SU-DHL-6 (cell line): ENCODE results near the gene NPDC1.

Source experiments
- H2AFZ ChIP-seq: fragments of 200-600 bp; sonication (generic); 2 replicates; pipeline ENCODE4 v1.6.1; 2014; ENCODE audit warnings: low read depth, mild to moderate bottlenecking, moderate library complexity, mixed read lengths, antibody characterized with exemption, low read length; ENCODE audit not compliant: severe bottlenecking
- H3F3A ChIP-seq: fragments of 200-600 bp; shearing (Covaris generic); 2 replicates; pipeline ENCODE4 v1.6.0; 2016; ENCODE audit warnings: antibody characterized with exemption, mild to moderate bottlenecking; ENCODE audit not compliant: insufficient read depth
- H3K27ac ChIP-seq: fragments of 200-600 bp; sonication (generic); 2 replicates; pipeline ENCODE4 v1.5.1; 2016; ENCODE audit warnings: low read depth, mild to moderate bottlenecking, low read length, moderate library complexity, mixed read lengths
- H3K27me3 ChIP-seq: fragments of 200-600 bp; sonication (generic), shearing (Covaris generic); 2 replicates; pipeline ENCODE4 v1.6.0; 2014; ENCODE audit warnings: mild to moderate bottlenecking, low read length
- H3K36me3 ChIP-seq: fragments of 200-600 bp; sonication (generic); 2 replicates; pipeline ENCODE4 v1.6.1; 2014; ENCODE audit warnings: mild to moderate bottlenecking, low read length, mixed read lengths
- H3K4me2 ChIP-seq: fragments of 300-600, 200-600 bp; shearing (Covaris generic), sonication (generic); 2 replicates; pipeline ENCODE4 v1.6.0; 2014; ENCODE audit warnings: low read length, low read depth, mild to moderate bottlenecking; ENCODE audit not compliant: poor library complexity, severe bottlenecking
- H3K4me3 ChIP-seq: fragments of 200-600 bp; sonication (generic); 2 replicates; pipeline ENCODE4 v1.5.1; 2014; ENCODE audit warnings: antibody characterized with exemption, low read length, mild to moderate bottlenecking, mixed read lengths; ENCODE audit not compliant: insufficient read depth, poor library complexity, severe bottlenecking
- H3K79me2 ChIP-seq: fragments of 200-600 bp; sonication (generic); 2 replicates; pipeline ENCODE4 v1.6.1; 2014; ENCODE audit warnings: mild to moderate bottlenecking, low read length, moderate library complexity; ENCODE audit not compliant: insufficient read depth
- H3K9ac ChIP-seq: fragments of 200-600 bp; sonication (generic); 2 replicates; pipeline ENCODE4 v1.7.0; 2014; ENCODE audit warnings: mild to moderate bottlenecking, low read length
- H3K9me2 ChIP-seq: fragments of 200-600 bp; sonication (generic); replicated peaks from 2 replicates; pipeline ENCODE4 v1.6.1; 2014; ENCODE audit warnings: low read length; ENCODE audit not compliant: insufficient read depth
- H3K9me3 ChIP-seq: fragments of 200-600 bp; sonication (generic); 2 replicates; pipeline ENCODE4 v1.6.1; 2014; ENCODE audit warnings: low read length, mixed read lengths; ENCODE audit not compliant: insufficient read depth
- H4K20me1 ChIP-seq: fragments of 200-600 bp; sonication (generic); 2 replicates; pipeline ENCODE4 v1.6.1; 2014; ENCODE audit warnings: low read depth, mild to moderate bottlenecking, antibody characterized with exemption, low read length, moderate library complexity, mixed read lengths
- EZH2phosphoT487 ChIP-seq: fragments of 200-600 bp; sonication (generic), shearing (Covaris generic); conservative IDR thresholded peaks from 2 replicates; pipeline ENCODE4 v1.6.1; 2018; ENCODE audit warnings: mild to moderate bottlenecking, antibody characterized with exemption, low read length, moderate library complexity, mixed read lengths
- TF ChIP-seq, protein P1 (sequence below): fragments of 200-600 bp; sonication (generic); IDR thresholded peaks from one replicate; pipeline ENCODE4 v1.5.1; 2017; ENCODE audit warnings: antibody characterized with exemption, mild to moderate bottlenecking, low read length, moderate library complexity; ENCODE audit not compliant: insufficient read depth, poor library complexity, severe bottlenecking

The NPDC1 gene

GRCh38 chr9:136992819-136993369 lies 53.1 kb downstream of the NPDC1 start:
- no peak for TF ChIP-seq EZH2phosphoT487
- TF ChIP-seq, protein P1, sequence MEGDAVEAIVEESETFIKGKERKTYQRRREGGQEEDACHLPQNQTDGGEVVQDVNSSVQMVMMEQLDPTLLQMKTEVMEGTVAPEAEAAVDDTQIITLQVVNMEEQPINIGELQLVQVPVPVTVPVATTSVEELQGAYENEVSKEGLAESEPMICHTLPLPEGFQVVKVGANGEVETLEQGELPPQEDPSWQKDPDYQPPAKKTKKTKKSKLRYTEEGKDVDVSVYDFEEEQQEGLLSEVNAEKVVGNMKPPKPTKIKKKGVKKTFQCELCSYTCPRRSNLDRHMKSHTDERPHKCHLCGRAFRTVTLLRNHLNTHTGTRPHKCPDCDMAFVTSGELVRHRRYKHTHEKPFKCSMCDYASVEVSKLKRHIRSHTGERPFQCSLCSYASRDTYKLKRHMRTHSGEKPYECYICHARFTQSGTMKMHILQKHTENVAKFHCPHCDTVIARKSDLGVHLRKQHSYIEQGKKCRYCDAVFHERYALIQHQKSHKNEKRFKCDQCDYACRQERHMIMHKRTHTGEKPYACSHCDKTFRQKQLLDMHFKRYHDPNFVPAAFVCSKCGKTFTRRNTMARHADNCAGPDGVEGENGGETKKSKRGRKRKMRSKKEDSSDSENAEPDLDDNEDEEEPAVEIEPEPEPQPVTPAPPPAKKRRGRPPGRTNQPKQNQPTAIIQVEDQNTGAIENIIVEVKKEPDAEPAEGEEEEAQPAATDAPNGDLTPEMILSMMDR, result no peak
- no peaks in the 10 kb centered on the region for H3K79me2 ChIP-seq
- no peaks in the 10 kb centered on the region for H3K9me2 ChIP-seq
- peak overlapping the region; percentile 86 for H2AFZ ChIP-seq
- H3K4me3 ChIP-seq, result peak overlapping the region; percentile 66
- H3K27ac ChIP-seq, result peak overlapping the region; percentile 60
- H3K9me3 ChIP-seq, result no peaks in the 10 kb centered on the region
- H3K36me3 ChIP-seq, result no peaks in the 10 kb centered on the region
- no peaks in the 10 kb centered on the region for H3F3A ChIP-seq
- H4K20me1 ChIP-seq, result no peaks in the 10 kb centered on the region
- peak overlapping the region; percentile 89 for H3K9ac ChIP-seq
- peak overlapping the region; percentile 88 for H3K4me2 ChIP-seq
- H3K27me3 ChIP-seq, result no peaks in the 10 kb centered on the region

DNA sequence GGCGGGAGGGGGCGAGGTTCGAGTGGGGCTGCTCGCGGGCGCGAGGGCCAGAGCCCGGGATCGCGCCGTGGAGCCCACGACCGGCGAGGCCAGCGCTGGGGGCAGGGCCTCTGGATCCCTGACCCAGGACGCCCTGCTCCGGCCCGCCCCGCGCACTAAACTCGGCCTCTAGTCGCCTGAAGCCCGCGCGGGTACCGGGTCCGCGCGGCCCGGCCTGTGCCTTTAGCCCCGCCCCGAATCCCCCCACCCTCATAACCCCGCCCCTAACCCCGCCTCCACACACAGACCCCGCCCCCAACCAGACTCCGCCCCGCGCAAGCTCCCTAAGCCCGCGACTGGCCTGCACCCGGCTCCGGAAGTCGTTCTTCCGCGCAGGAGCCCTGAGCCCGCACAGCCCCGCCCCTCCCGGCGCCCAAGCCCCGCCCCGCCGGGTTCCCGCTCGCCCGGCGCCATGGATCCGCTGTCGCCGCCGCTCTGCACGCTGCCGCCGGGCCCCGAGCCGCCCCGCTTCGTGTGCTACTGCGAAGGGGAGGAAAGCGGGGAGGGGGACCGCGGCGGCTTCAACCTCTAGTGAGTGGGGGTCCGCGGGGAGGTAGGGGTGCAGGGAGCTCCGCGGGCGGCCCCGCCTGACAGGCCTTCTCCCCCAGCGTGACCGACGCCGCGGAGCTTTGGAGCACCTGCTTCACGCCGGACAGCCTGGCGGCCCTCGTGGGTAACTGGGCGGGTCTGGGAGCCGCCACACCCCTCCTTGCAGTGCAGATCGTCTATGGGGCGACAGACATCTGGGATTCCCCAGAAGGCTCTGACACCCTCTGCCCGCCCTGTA lies 53.8 kb downstream of the NPDC1 start, which contains the start of gene PAXX:
Gene PAXX, plus strand, starts transcription at position 430 of the 826 bp plus-strand sequence. Its CDS starts 22 bp downstream, at position 452.
- TF ChIP-seq EZH2phosphoT487, result no peak
- TF ChIP-seq, protein P1, result no peak
- H3K9me3 ChIP-seq, result no peaks in the 10 kb centered on the region
- H3K4me3 ChIP-seq, result peak within 1 kb of the TSS; percentile 66
- H4K20me1 ChIP-seq, result no peaks in the 10 kb centered on the region
- H3K9ac ChIP-seq, result peak within 1 kb of the TSS; percentile 89
- peak within 1 kb of the TSS; percentile 88 for H3K4me2 ChIP-seq
- H3F3A ChIP-seq, result no peaks in the 10 kb centered on the region
- no peaks in the 10 kb centered on the region for H3K36me3 ChIP-seq
- peak within 1 kb of the TSS; percentile 86 for H2AFZ ChIP-seq
- no peaks in the 10 kb centered on the region for H3K9me2 ChIP-seq
- peak within 1 kb of the TSS; percentile 60 for H3K27ac ChIP-seq
- no peaks in the 10 kb centered on the region for H3K79me2 ChIP-seq
- H3K27me3 ChIP-seq, result no peaks in the 10 kb centered on the region

DNA sequence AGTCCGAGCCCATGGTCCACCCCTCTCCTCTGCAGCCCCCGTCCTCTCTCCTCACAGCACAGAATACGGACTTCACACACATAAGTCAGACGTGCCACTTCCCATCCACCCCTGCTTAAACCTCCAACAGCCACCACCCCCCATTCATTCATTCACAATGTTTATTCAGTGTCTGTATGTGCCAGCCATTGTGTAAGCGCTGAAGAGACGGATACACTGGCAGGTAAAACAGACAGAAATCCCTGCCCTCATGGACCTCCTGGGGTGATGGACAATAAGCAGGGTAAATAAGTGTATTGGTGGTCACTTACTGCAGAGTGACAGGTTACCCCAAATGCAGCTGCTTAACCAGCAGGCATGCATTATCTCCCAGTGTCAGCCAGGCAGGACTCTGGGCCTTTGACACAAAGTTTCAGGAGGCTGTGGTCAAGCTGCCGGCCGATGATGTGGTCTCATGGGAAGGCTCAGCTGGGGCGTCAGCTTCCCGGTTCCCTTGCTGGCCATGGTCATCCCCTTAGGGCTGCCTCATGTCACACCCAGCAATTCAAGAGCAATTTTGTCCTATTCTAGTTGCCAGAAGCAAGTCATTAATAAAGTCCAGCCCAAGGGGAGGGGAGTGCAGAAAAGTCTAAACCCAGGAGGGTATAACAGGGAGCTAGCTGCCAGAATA lies 55.6 kb downstream of the NPDC1 start:
- no peaks in the 10 kb centered on the region for H4K20me1 ChIP-seq
- no peak overlapping the region for H3K27ac ChIP-seq
- H3K9ac ChIP-seq, result no peak overlapping the region

More for the DNA sequence above, 55.6 kb downstream of the NPDC1 start:
- no peaks in the 10 kb centered on the region for H3K9me3 ChIP-seq
- no peak for TF ChIP-seq EZH2phosphoT487
- TF ChIP-seq, protein P1, result no peak
- no peak overlapping the region for H3K4me3 ChIP-seq
- no peaks in the 10 kb centered on the region for H3K9me2 ChIP-seq
- H3K36me3 ChIP-seq, result no peaks in the 10 kb centered on the region
- H3K79me2 ChIP-seq, result no peaks in the 10 kb centered on the region
- H3F3A ChIP-seq, result no peaks in the 10 kb centered on the region
- H2AFZ ChIP-seq, result no peak overlapping the region
- no peak overlapping the region for H3K4me2 ChIP-seq
- no peaks in the 10 kb centered on the region for H3K27me3 ChIP-seq
